HUES64 (cell line): ENCODE data around the gene EPDR1.
"Not testable (repeated sequence)": the region's sequence is repeated elsewhere in the genome, so short reads cannot be mapped to it uniquely, and the experiment has no call there.

Experiments used
- H3K27ac ChIP-seq: 2 replicates; pipeline ENCODE4 v1.7.0; 2013; ENCODE audit warnings: low read depth, low read length, inconsistent platforms
- H3K27me3 ChIP-seq: 2 replicates; pipeline ENCODE4 v1.6.1; 2013; ENCODE audit warnings: mild to moderate bottlenecking, low read length; ENCODE audit not compliant: insufficient read depth
- H3K36me3 ChIP-seq: 2 replicates; pipeline ENCODE4 v1.6.1; 2013; ENCODE audit warnings: mild to moderate bottlenecking, low read length; ENCODE audit not compliant: insufficient read depth
- H3K4me1 ChIP-seq: 2 replicates; pipeline ENCODE4 v1.6.1; 2013; ENCODE audit warnings: mild to moderate bottlenecking, low read length, moderate library complexity; ENCODE audit not compliant: insufficient read depth
- H3K4me3 ChIP-seq: 2 replicates; pipeline ENCODE4 v1.5.1; 2013; ENCODE audit warnings: mild to moderate bottlenecking, low read length, moderate library complexity
- H3K9ac ChIP-seq: 2 replicates; pipeline ENCODE4 v1.6.1; 2013; ENCODE audit warnings: mild to moderate bottlenecking, low read depth, low read length
- H3K9me3 ChIP-seq: 2 replicates; pipeline ENCODE4 v1.6.1; 2013; ENCODE audit warnings: low read depth, low read length; ENCODE audit not compliant: insufficient read depth
- WGBS: fragments of 150-250, 120-280 bp; methylation state at CpG from one replicate; pipeline ENCODE4 v1.1.7; 2013; ENCODE audit warnings: missing lambda C conversion rate; 5-methylcytosine and 5-hydroxymethylcytosine counted together

The EPDR1 gene

GRCh38 chr7:37952240-37952639, 31.8 kb downstream of the EPDR1 start:
- no peaks in the 10 kb centered on the region for H3K36me3 ChIP-seq
- 87% methylated on average over 2 of the region's 2 CpGs for WGBS
- H3K27ac ChIP-seq, result no peak overlapping the region

GRCh38 chr7:37954217-37954616, 33.8 kb downstream of the EPDR1 start:
- H3K4me1 ChIP-seq, H3K9me3 ChIP-seq, H3K27me3 ChIP-seq, H3K36me3 ChIP-seq, H3K4me3 ChIP-seq, H3K27ac ChIP-seq, H3K9ac ChIP-seq: not testable (repeated sequence)
- 100% methylated on average over 1 of the region's 1 CpG for WGBS

More at GRCh38 chr7:37952240-37952639, 31.8 kb downstream of the EPDR1 start:
- Histone ChIP-seq H3K9ac (no peak overlapping the region), H3K9me3 (no peaks in the 10 kb centered on the region), H3K4me3 (no peak overlapping the region), H3K4me1 (no peaks in the 10 kb centered on the region), H3K27me3 (no peaks in the 10 kb centered on the region)

- Histone ChIP-seq H3K36me3 (no peaks in the 10 kb centered on the region), H3K4me1 (no peaks in the 10 kb centered on the region), H3K27me3 (no peaks in the 10 kb centered on the region), H3K27ac (no peak overlapping the region), H3K9ac (no peak overlapping the region), H3K4me3 (no peak overlapping the region), H3K9me3 (no peaks in the 10 kb centered on the region)
These were observed 36.4 kb downstream of the EPDR1 start for GRCh38 chr7:37956791-37957190.

- H3K9me3 ChIP-seq, result no peaks in the 10 kb centered on the region
- no peak overlapping the region for H3K9ac ChIP-seq
- WGBS, result 93% methylated on average over 9 of the region's 9 CpGs
- H3K4me1 ChIP-seq, result no peaks in the 10 kb centered on the region
- no peak overlapping the region for H3K27ac ChIP-seq
- H3K4me3 ChIP-seq, result no peak overlapping the region
- no peaks in the 10 kb centered on the region for H3K27me3 ChIP-seq
- no peaks in the 10 kb centered on the region for H3K36me3 ChIP-seq
These were observed 37.0 kb downstream of the EPDR1 start for GRCh38 chr7:37957221-37957970.

GRCh38 chr7:37960483-37960882, 40.0 kb downstream of the EPDR1 start:
- no peaks in the 10 kb centered on the region for H3K27me3 ChIP-seq
- H3K9me3 ChIP-seq, result no peaks in the 10 kb centered on the region
- no peak overlapping the region for H3K4me3 ChIP-seq
- WGBS, result 88% methylated on average over 2 of the region's 2 CpGs
- H3K9ac ChIP-seq, result no peak overlapping the region
- no peaks in the 10 kb centered on the region for H3K36me3 ChIP-seq
- H3K27ac ChIP-seq, result no peak overlapping the region
- no peaks in the 10 kb centered on the region for H3K4me1 ChIP-seq

- H3K27ac ChIP-seq, result no peak overlapping the region
- no peak overlapping the region for H3K4me3 ChIP-seq
- H3K27me3 ChIP-seq, result no peaks in the 10 kb centered on the region
- H3K36me3 ChIP-seq, result no peaks in the 10 kb centered on the region
- no peak overlapping the region for H3K9ac ChIP-seq
- WGBS, result 88% methylated on average over 5 of the region's 5 CpGs
- H3K9me3 ChIP-seq, result no peaks in the 10 kb centered on the region
- no peaks in the 10 kb centered on the region for H3K4me1 ChIP-seq
These were observed 40.8 kb downstream of the EPDR1 start for GRCh38 chr7:37961251-37961650.

- WGBS, result 88% methylated on average over 3 of the region's 5 CpGs
- H3K27me3 ChIP-seq, result no peaks in the 10 kb centered on the region
- no peaks in the 10 kb centered on the region for H3K36me3 ChIP-seq
- H3K9ac ChIP-seq, result no peak overlapping the region
- no peak overlapping the region for H3K4me3 ChIP-seq
- H3K9me3 ChIP-seq, result no peaks in the 10 kb centered on the region
- H3K4me1 ChIP-seq, result no peaks in the 10 kb centered on the region
- no peak overlapping the region for H3K27ac ChIP-seq
These were observed 43.8 kb downstream of the EPDR1 start for GRCh38 chr7:37964196-37964595.

GRCh38 chr7:37970211-37970610, 49.8 kb downstream of the EPDR1 start:
- 68% methylated on average over 3 of the region's 3 CpGs for WGBS
- H3K27ac ChIP-seq, result no peak overlapping the region
- no peaks in the 10 kb centered on the region for H3K27me3 ChIP-seq
- H3K9me3 ChIP-seq, result no peaks in the 10 kb centered on the region
- no peak overlapping the region for H3K4me3 ChIP-seq
- H3K4me1 ChIP-seq, result peaks cover 3% of the 10 kb centered on the region; the same call in 1 of the 2 replicates
- no peaks in the 10 kb centered on the region for H3K36me3 ChIP-seq
- no peak overlapping the region for H3K9ac ChIP-seq

GRCh38 chr7:37971491-37971890, 51.1 kb downstream of the EPDR1 start:
- Histone ChIP-seq H3K9ac (no peak overlapping the region), H3K4me1 (peaks cover 3% of the 10 kb centered on the region; the same call in 1 of the 2 replicates), H3K36me3 (no peaks in the 10 kb centered on the region), H3K4me3 (no peak overlapping the region), H3K9me3 (no peaks in the 10 kb centered on the region), H3K27me3 (no peaks in the 10 kb centered on the region; the same call in 1 of the 2 replicates), H3K27ac (no peak overlapping the region)
- 95% methylated on average over 4 of the region's 4 CpGs for WGBS

GRCh38 chr7:37973915-37974314, 53.5 kb downstream of the EPDR1 start:
- Histone ChIP-seq H3K4me3 (no peak overlapping the region), H3K27ac (no peak overlapping the region), H3K9ac (no peak overlapping the region), H3K27me3 (no peaks in the 10 kb centered on the region; the same call in 1 of the 2 replicates), H3K36me3 (no peaks in the 10 kb centered on the region), H3K9me3 (no peaks in the 10 kb centered on the region), H3K4me1 (peaks cover 3% of the 10 kb centered on the region; the same call in 1 of the 2 replicates)
- WGBS, result 48% methylated on average over 1 of the region's 1 CpG

GRCh38 chr7:37974711-37975110, 54.3 kb downstream of the EPDR1 start:
- Histone ChIP-seq H3K27ac (no peak overlapping the region), H3K36me3 (no peaks in the 10 kb centered on the region), H3K27me3 (no peaks in the 10 kb centered on the region; the same call in 1 of the 2 replicates), H3K9ac (no peak overlapping the region), H3K4me1 (peaks cover 3% of the 10 kb centered on the region; the same call in 1 of the 2 replicates), H3K4me3 (no peak overlapping the region), H3K9me3 (no peaks in the 10 kb centered on the region)
- WGBS, result 89% methylated on average over 4 of the region's 4 CpGs
